Hepatocyte (in vitro differentiated cells): ENCODE results near the gene TRAM2. TPM values are rescaled to one million over a fixed set of nuclear protein-coding genes. Genes with fewer than 3 reads are reported as not detected.
A peak's percentile ranks its signal among the peaks of the same experiment; 100 is the strongest.

Experiments
- DNase-seq: peaks from one replicate; pipeline ENCODE4 v3.0.0-alpha.2; 2016; ENCODE audit warnings: low spot score
- H2AFZ ChIP-seq: fragments of 200-600 bp; sonication (generic); 2 replicates; pipeline ENCODE4 v1.6.0; 2016; ENCODE audit warnings: antibody characterized with exemption, mild to moderate bottlenecking
- H3K27ac ChIP-seq: fragments of 200-600 bp; sonication (generic); 2 replicates; pipeline ENCODE4 v1.5.1; 2016; ENCODE audit warnings: mild to moderate bottlenecking
- H3K27me3 ChIP-seq: fragments of 200-600 bp; sonication (generic); 2 replicates; pipeline ENCODE4 v1.6.1; 2016
- H3K36me3 ChIP-seq: fragments of 200-600 bp; sonication (generic); replicated peaks from 2 replicates; pipeline ENCODE4 v1.5.1; 2016; ENCODE audit warnings: low read depth; ENCODE audit not compliant: insufficient read depth
- H3K4me1 ChIP-seq: fragments of 200-600 bp; sonication (generic); 2 replicates; pipeline ENCODE4 v1.5.1; 2016; ENCODE audit warnings: mild to moderate bottlenecking, moderate library complexity; ENCODE audit not compliant: insufficient read depth
- H3K4me2 ChIP-seq: fragments of 200-600 bp; sonication (generic); 2 replicates; pipeline ENCODE4 v1.6.0; 2016
- H3K4me3 ChIP-seq: fragments of 200-600 bp; sonication (generic); 2 replicates; pipeline ENCODE4 v1.5.1; 2016; ENCODE audit warnings: mild to moderate bottlenecking
- H3K79me2 ChIP-seq: fragments of 200-600 bp; sonication (generic); 2 replicates; pipeline ENCODE4 v1.6.0; 2017; ENCODE audit warnings: mild to moderate bottlenecking
- H3K9me2 ChIP-seq: fragments of 200-600 bp; sonication (generic); replicated peaks from 2 replicates; pipeline ENCODE4 v1.6.0; 2017; ENCODE audit warnings: mild to moderate bottlenecking; ENCODE audit not compliant: insufficient read depth
- H3K9me3 ChIP-seq: fragments of 200-600 bp; sonication (generic); 2 replicates; pipeline ENCODE4 v1.5.1; 2016; ENCODE audit warnings: low read depth, mild to moderate bottlenecking
- H4K20me1 ChIP-seq: fragments of 200-600 bp; sonication (generic); 2 replicates; pipeline ENCODE4 v1.6.0; 2016; ENCODE audit warnings: mild to moderate bottlenecking; ENCODE audit not compliant: insufficient read depth, poor library complexity, severe bottlenecking
- CTCF ChIP-seq: fragments of 200-600 bp; sonication (generic); IDR thresholded peaks from 2 replicates; pipeline ENCODE4 v1.5.1; 2016; ENCODE audit warnings: antibody characterized with exemption, mild to moderate bottlenecking; ENCODE audit not compliant: poor library complexity
- EZH2 ChIP-seq: fragments of 200-600 bp; sonication (generic); IDR thresholded peaks from 2 replicates; pipeline ENCODE4 v1.6.1; 2016; ENCODE audit warnings: antibody characterized with exemption, mild to moderate bottlenecking, borderline replicate concordance
- EZH2phosphoT487 ChIP-seq: fragments of 200-600 bp; sonication (generic); IDR thresholded peaks from one replicate; pipeline ENCODE4 v1.6.1; 2018; ENCODE audit warnings: antibody characterized with exemption, mild to moderate bottlenecking, low read depth, moderate library complexity; ENCODE audit not compliant: unreplicated experiment, severe bottlenecking
- WGBS: methylation state at CpG from one replicate; pipeline ENCODE4 v1.1.6; 2016; ENCODE audit warnings: low lambda C conversion rate; ENCODE audit errors: missing lambda C conversion rate; 5-methylcytosine and 5-hydroxymethylcytosine counted together
- polyA plus RNA-seq: library from polyadenylated mRNA; unstranded; fragments of >200 nt; fragmentation: Nextera tagmentation; extraction: Ambion mirVana; gene quantifications from 2 replicates; pipeline ENCODE4 v1.2.1, GENCODE V29; 2016
- total RNA-seq: library from RNA; depleted of rRNA; stranded (reverse); fragments of >200 nt; gene quantifications from 2 replicates; pipeline ENCODE4 v1.2.3, GENCODE V29; 2014

TRAM2 gene
- total and polyA plus RNA-seq, 2 experiments from 2014 or later: 29.6 to 47.6 TPM

- Histone ChIP-seq H3K79me2 (no peaks in the 10 kb centered on the region), H3K9me2 (no peaks in the 10 kb centered on the region), H3K4me1 (peaks cover 24% of the 10 kb centered on the region), H3K9me3 (no peaks in the 10 kb centered on the region), H4K20me1 (no peaks in the 10 kb centered on the region), H3K27ac (peak overlapping the region; percentile 97), H2AFZ (no peak overlapping the region), H3K4me2 (peak overlapping the region; percentile 55), H3K36me3 (no peaks in the 10 kb centered on the region), H3K4me3 (no peak overlapping the region), H3K27me3 (no peaks in the 10 kb centered on the region)
- 92% methylated on average over 8 of the region's 8 CpGs for WGBS
- DNase-seq: no peak
- TF ChIP-seq EZH2phosphoT487 (no peak), CTCF (no peak), EZH2 (no peak)
These were observed 11.3 kb upstream of the TRAM2 start for GRCh38 chr6:52588087-52588709.

GRCh38 chr6:52587001-52587400, 10.1 kb upstream of the TRAM2 start:
- Histone ChIP-seq H3K9me2 (no peaks in the 10 kb centered on the region), H3K4me1 (peaks cover 24% of the 10 kb centered on the region), H3K9me3 (no peaks in the 10 kb centered on the region), H3K27me3 (no peaks in the 10 kb centered on the region), H3K4me2 (no peak overlapping the region), H3K36me3 (no peaks in the 10 kb centered on the region), H3K4me3 (no peak overlapping the region), H2AFZ (no peak overlapping the region), H3K27ac (no peak overlapping the region), H3K79me2 (no peaks in the 10 kb centered on the region), H4K20me1 (no peaks in the 10 kb centered on the region)
- TF ChIP-seq EZH2 (no peak), CTCF (no peak), EZH2phosphoT487 (no peak)
- 96% methylated on average over 3 of the region's 3 CpGs for WGBS
- no peak for DNase-seq

GRCh38 chr6:52584203-52584602, 7.3 kb upstream of the TRAM2 start:
- no peak overlapping the region for H3K27ac ChIP-seq
- no peak overlapping the region for H3K4me2 ChIP-seq
- no peaks in the 10 kb centered on the region for H3K27me3 ChIP-seq
- H3K79me2 ChIP-seq: no peaks in the 10 kb centered on the region
- no peaks in the 10 kb centered on the region for H3K9me2 ChIP-seq
- no peaks in the 10 kb centered on the region for H4K20me1 ChIP-seq
- no peak for DNase-seq
- no peak overlapping the region for H2AFZ ChIP-seq
- no peaks in the 10 kb centered on the region for H3K9me3 ChIP-seq
- H3K36me3 ChIP-seq: no peaks in the 10 kb centered on the region
- H3K4me1 ChIP-seq: peaks cover 10% of the 10 kb centered on the region
- TF ChIP-seq EZH2: no peak
- no peak for TF ChIP-seq EZH2phosphoT487
- TF ChIP-seq CTCF: no peak
- no peak overlapping the region for H3K4me3 ChIP-seq
- 97% methylated on average over 3 of the region's 3 CpGs for WGBS

GRCh38 chr6:52582996-52583395, 6.1 kb upstream of the TRAM2 start:
- Histone ChIP-seq H2AFZ (no peak overlapping the region), H3K4me3 (no peak overlapping the region)
- TF ChIP-seq EZH2 (no peak), EZH2phosphoT487 (no peak), CTCF (no peak)

More at GRCh38 chr6:52582996-52583395, 6.1 kb upstream of the TRAM2 start:
- H3K9me2 ChIP-seq: no peaks in the 10 kb centered on the region
- 96% methylated on average over 6 of the region's 6 CpGs for WGBS
- H3K79me2 ChIP-seq: peaks cover 3% of the 10 kb centered on the region
- no peak overlapping the region for H3K27ac ChIP-seq
- H3K4me2 ChIP-seq: no peak overlapping the region
- no peaks in the 10 kb centered on the region for H3K9me3 ChIP-seq
- no peaks in the 10 kb centered on the region for H4K20me1 ChIP-seq
- no peaks in the 10 kb centered on the region for H3K27me3 ChIP-seq
- DNase-seq: no peak
- peaks cover under 1% of the 10 kb centered on the region for H3K4me1 ChIP-seq
- H3K36me3 ChIP-seq: no peaks in the 10 kb centered on the region
